GM19025 (cell line): Measurements from ENCODE around the gene ATP2C2.
"Not testable (repeated sequence)": the region's sequence is repeated elsewhere in the genome, so short reads cannot be mapped to it uniquely, and the experiment has no call there.

Experiments used
- ATAC-seq: cut with Tn5 transposase; IDR thresholded peaks from one replicate; pipeline ENCODE4 v1.9.1; 2021; ENCODE audit warnings: mild to moderate bottlenecking, low read depth, moderate library complexity; ENCODE audit not compliant: unreplicated experiment

ATP2C2 gene

DNA sequence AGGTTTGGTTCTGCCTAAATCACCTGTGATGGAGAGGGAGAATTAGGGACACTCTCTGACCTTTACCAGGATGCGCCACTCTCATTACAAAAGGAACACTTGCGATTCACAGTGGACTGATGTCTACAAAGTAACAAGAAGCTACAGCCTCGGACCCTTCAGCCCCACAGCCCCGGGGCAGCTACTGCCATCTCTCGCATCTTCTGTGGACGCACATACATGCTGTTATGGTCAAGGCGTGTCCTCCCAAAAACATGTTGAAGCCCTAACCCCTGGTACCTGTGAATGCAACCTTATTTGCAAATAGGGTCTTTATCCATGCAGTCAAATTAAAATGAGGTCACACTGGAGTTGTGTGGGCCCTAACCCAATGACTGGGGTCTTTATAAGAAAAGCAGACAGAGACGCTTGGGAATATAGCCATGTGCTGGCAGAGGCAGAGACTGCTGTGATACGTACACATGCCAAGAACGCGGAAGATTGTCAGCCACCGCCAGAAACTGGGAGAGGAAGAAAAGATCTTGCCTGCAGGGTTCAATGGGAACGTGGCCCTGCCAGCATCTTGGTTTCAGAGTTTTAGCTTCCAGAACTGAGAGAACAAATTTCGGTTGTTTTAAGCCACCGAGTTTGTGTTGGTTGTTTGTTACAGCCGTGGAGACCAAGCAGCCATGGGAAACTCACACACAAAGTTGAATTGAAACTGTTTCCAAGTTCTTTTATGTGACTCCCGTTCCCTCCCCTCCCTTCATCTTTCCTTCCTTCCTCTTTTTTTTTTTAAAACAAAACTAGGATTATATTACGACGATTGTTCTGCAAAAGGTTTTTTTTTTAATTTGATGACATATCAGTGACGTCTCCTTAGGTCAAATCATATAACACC, 23.1 kb downstream of the ATP2C2 start:
- no peak for ATAC-seq

DNA sequence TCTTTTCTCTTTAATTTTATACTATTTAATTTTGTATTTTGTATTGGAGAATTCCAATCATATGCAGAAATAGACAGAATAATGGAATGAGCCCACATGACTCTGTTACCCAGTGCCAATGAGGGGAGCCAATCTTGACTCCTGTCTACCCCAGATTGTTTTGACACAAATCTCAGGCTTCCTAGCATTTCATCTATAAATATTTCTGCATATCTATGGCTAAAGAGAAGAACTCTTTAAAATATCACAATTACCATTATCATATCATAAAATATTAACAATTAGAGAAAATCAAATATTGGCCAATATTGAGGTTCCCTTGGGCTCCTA, 23.7 kb downstream of the ATP2C2 start:
- ATAC-seq = no peak

DNA sequence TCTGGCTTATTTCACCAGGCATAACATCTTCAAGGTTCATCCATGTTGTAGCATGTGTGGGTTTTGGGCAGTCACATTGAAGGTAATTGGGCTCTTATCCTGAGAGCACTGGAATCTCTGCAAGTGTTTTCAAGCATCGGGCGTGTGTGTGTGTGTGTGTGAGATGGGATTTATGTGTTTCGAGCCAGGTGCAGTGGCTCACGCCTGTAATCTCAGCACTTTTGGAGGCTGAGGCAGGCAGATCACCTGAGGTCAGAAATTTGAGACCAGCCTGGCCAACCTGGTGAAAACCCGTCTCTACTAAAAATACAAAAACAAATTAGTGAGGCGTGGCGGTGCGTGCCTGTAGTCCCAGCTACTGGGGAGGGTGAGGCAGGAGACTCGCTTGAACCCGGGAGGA, 27.7 kb downstream of the ATP2C2 start:
- ATAC-seq = not testable (repeated sequence)

DNA sequence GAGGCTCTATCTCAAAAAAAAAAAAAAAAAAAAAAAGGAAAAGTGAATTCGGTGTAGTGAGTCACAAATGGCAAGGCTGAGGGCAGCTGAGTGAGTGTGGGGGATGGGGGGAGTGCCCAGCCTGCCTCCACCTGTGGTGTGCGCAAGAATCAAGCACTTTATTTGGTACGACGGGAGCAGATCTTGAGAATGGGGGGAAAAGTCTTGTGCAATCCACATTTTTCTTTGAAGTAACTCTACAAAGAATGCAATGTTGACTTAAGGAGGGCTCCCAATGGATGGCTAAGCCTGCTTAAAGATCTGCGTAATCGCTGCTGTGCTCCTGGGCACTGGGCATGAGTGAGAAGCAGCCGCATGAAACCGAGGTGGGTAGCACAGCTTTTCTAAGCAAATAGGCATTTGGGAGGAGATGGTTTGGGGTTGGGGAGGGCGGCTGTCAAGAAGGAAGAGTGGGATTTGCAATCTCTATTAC, 28.2 kb downstream of the ATP2C2 start:
- no peak for ATAC-seq

DNA sequence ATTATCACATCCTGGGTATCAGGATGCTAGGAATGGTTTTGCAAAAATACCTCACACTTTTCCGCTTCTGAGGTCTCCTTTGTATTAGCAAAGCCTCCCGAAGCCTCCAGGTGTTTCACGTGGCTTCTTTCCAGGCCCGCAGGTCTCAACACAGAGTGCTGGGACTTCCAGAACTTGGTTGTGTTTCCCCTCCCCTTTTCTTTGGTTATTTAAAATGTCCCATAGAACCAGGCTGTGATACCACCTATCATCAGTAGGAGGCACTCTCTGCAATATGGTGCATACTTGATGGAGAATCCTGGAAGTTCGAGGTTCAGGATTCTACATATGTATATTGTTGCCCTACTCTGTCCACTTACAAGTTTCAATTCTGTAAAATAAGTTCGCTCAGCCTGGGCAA, 28.8 kb downstream of the ATP2C2 start:
- no peak for ATAC-seq

DNA sequence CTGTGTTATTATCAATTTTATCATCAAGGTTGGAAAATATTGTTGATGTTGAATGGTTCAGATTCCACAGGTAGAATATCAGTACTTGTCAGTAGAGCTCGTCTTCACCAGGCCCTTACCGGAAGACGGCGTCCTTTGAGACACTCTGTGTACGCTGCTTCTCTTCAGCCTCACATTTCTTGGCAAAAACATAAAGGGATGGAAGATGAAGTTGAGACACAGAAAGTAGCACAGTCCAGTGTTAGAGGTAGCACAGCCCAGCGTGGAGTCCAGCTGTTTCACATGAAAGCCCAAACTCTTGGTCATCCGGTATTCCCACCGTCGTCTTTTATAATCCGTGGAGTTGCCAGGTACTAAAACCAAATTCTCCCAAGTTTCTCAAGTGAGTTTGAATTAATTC, 30.4 kb downstream of the ATP2C2 start:
- no peak for ATAC-seq

DNA sequence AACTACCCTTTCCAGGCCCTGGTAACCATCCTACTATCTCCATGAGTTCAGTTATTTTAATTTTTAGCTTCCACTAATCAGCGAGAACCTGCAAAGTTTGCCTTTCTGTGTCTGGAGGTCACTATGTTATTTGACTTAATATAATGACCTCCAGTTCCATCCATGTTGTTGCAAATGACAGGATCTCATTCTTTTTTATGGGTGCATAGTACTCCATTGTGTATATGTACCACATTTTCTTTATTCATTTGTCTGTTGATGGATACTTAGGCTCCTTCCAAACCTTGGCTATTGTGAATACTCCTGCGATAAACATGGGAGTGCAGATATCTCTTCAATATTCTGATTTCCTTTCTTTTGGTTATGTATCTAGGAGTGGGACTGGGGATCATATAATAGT, 31.6 kb downstream of the ATP2C2 start:
- not testable (repeated sequence) for ATAC-seq

DNA sequence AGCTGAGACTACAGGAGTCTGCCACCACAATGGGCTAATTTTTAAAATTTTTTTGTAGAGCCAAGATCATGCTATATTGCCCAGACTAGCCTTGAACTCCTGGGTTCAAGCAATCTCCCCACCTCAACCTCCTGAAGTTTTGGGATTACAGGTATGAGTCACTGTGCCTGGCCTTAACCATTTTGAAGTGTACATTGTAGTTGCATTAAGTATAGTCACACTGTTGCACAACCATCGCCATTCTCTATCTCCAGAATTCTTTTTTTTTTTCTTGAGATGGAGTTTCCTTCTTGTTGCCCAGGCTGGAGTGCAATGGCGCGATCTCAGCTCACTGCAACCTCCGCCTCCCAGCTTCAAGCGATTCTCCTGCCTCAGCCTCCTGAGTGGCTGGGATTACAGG, 35.1 kb downstream of the ATP2C2 start:
- not testable (repeated sequence) for ATAC-seq

DNA sequence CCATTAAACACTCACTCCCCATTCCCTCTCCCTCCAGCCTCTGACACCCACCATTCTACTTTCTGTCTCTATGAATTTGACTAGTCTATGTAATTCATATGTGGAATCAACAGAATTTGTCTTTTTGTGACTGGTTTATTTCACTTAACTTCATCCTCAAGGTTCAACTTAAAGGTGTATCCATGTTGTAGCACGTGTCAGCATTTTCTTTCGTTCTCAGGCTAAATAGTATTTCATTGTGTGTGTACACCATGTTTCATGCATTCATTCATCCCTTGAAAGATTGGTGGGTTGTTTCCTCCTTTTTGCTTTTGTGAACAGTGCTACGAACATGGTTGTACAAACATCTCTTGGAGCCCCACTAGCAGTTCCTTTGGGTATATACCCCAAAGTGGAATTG, 36.0 kb downstream of the ATP2C2 start:
- no peak for ATAC-seq

DNA sequence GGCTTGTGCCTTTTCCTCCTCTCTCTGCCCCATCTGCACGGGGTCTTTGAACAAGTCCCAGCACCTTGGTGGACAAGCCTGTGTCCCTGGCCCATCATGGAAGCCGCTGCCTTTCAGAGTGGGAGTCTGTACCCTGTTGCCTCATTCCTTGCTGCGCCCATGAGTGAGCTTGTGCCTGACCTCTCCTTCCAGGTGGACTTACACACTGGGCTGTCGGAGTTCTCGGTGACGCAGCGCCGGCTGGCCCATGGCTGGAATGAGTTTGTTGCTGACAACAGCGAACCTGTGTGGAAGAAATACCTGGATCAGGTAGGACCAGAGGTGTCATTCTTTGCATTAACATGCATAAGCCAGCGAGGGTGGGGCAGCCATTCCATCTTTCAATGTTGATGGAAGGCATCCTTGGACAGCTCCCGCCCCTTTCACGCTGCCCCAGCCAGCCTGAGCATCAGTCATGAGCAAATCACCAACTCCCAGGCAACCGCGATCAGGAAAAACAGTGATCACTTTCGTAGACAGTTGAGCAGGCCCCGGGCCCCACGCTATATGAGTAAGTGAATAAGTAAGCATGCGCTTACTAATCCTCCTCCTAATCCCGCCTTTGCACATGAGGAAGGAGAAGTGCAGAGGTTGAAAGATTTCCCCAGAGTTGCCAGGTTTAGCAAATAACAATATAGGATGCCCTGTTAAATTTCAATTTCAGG, 36.8 kb downstream of the ATP2C2 start:
- ATAC-seq = no peak

DNA sequence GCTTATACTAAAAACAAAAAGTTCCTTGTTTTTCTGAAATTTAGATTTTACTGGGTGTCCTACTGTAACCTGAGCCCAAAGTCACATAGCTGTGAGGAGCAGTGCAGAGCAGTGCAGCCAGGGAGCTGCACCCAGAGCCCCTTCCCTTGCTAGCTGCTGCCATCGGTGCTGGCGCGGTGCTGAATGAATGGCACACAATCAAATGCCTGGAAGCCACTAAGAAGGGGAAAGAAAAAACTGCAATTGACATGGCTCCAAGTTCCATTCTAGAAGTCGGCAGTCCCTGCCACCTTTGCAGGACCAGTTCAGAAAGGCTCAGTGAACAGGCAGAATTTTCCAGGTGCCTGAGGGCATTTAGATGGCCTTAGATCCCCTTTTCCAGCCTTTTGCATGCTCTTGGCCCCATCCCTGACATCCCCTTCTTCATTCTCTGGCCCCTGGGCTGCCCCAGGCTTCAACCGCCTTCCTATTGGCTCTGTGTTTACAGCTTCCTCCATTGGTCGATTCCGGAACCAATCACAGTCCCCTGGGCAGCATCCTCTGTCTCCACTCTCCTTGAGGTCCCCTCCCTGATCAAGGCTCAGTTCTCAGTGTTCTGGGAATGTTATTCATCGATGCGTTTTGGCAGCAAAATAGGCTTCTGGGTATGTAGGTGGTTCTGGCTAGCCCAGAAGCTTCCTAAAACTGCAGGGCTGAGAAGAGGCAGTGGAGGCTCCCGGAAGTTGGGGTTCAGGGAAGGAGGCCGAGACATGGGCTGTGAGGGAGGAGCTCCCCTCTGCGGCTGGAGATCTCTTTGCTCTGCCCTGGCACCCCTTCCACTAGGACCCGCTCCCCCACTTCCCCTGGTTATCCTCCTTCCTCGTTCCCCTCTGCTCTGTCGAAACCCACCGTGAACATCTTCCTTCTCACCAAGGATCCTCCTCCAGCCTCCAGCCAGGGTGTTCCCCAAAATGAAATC, 37.9 kb downstream of the ATP2C2 start:
- no peak for ATAC-seq

DNA sequence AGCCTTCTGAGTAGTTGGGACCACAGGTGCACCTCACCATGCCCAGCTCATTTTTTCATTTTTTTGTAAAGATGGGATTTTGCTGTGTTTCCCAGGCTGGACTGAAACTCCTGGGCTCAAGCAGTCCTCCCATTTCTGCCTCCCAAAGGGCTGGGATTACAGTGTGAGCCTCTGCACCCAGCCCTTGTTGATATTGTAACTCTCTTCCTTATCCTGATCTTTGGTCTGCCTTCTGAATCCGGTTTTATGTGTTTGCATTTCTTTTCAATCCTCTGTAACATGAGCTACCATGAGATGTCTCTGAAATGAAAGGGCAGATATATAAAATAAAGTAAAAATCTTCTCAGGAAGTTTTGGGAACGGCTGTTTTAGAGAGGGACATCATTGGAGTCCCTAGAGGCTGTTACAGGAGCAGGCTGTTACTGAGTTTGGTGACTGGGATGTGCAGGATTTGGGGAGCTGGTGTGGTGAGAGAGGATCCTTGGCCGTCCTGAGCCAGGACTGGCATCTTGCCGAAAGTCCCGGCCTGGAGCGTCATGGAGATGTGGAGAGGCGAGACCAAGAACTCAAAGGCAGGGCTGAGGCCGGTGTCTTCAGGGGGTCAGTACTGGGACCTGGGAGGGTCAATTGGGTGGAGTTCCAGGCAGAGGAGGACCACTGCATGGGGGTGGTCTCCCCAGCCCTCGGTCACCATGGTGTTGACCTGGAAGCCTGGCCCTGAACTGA, 39.4 kb downstream of the ATP2C2 start:
- ATAC-seq = no peak

DNA sequence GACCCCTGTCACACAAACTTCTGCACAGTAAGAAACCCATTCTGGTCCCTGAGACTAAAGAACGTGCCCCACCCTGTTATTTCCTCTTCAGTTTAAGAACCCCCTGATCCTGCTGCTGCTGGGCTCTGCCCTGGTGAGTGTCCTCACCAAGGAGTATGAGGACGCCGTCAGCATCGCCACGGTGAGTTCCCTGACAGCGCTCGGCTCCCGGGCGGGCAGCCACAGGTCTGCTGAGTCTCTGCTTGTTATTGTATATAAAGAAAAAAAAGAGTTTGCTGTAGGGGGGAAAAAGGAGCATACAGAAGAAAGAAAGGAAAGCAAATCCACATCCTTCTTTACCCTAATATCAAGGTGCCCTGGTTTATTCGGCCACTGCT, 40.0 kb downstream of the ATP2C2 start:
- ATAC-seq = no peak

DNA sequence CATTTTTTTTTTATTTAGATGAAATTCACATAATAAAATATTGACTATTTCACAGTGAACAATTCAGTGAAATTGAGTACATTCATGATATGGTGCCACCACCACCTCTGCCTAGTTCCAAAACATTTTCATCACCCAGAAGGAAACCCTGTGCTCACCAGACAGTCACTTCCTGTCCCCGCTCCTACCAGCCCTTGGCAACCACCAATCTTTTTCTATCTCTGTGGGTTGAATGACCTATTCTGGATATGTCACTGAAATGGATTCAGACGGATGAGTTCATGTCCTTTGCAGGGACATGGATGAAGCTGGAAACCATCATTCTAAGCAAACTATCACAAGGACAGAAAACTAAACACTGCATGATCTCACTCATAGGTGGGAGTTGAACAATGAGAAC, 40.5 kb downstream of the ATP2C2 start:
- ATAC-seq = no peak

DNA sequence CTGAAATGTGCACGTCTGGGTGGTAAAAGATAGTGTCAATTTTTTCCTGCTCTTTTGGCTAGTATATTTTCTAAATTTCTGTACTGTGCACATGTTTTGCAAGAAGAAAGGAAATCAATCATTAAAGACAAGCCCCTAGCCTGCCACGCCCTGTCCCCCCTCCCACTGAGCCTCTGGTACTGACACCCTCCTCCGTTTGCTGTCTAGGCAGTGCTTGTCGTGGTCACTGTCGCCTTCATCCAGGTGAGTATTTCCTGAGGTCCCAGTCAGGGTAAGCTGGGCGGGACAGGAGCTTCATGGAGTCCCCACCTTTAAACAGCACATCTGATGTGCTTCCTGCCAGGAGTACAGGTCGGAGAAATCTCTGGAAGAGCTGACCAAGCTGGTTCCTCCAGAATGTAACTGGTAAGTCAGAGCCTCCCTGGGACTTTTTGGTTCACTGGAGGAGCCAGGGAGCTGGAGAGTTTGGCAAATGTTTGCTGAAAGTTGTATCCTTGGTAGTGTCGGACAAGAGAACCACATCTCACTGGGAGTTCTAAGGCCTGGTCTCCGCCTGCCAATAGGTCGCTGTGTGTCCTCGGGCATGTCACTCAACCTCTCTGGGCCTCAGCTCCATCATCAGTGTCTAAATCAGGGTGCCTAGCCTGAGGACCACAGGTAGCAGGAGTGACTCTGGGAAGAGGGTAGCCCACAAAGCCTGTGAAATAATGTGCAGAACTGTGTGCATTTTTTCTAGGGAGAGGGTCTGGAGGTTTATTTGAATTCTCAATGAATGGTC, 42.2 kb downstream of the ATP2C2 start:
- no peak for ATAC-seq

DNA sequence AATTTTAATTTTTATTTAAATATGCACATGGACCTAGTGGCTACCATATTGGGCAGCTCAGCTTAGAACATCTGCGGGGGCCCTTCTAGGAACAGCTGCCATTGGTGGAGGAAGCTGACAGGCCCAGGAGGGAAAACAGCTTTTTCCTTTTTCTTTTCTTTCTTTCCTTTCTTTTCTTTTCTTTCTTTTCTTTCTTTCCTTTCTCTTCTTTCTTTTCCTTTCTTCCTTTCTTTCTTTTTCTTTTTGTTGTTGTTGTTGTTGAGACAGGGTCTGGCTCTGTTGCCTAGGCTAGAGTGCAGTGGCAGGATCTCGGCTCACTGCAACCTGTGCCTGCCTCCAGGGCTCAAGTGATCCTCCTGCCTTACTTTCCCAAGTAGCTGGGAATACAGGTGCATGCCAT, 43.4 kb downstream of the ATP2C2 start:
- no peak for ATAC-seq

DNA sequence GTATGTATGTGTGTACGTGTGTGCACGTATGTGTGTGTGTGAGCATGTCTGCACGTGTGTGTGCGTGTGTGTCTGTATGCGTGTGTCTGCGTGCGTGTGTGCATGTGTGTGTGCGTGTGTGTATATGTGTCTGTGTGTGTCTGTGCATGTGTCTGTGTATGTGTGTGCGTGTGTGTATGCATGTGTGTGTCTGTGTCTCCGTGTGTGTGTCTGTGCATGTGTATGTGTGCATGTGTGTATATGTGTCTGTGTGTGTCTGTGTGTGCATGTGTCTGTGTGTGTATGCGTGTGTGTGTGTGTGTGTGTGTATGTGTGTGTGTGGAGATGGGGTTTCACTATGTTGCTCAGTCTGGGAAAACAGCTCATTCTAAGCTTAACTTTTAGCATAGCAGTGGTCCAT, 43.9 kb downstream of the ATP2C2 start:
- no peak for ATAC-seq

DNA sequence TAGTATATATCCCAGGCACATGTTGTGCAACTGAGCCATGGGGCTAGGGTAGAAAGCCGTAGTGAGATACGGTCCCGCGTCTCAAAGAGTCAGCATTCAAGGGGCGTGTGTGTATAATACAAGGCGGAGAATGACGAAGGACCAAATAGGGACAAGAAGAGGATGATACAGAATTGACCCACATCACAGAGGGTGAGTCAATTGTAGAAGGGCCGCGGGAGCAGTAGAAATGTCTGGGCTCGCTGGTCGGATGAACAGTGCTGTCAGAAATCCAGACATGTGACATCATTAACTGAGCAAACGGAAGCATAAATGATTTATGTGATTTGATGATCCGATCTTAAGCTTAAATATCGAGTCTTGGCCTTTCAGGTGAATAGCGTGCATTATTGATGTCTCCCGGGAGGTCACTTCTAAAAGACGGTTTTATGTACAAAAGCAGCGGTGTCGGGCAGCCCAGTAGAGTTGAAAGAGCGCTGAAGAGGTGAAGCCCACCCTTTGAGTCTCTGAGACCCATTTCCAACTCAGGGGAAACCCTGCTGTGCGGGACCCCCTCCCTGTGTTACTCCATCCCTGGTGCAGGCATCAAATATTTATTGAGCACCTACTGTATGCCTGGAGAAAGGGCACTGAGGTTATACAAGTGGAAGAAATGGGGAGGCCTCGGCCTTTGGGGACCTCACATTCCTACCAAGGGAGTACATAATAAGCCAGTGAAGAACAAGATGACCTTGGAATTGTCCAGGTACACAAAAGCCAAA, 45.1 kb downstream of the ATP2C2 start:
- ATAC-seq = no peak
